Measurements from ENCODE around the gene ZBTB8A. TPM values are rescaled to one million over a fixed set of nuclear protein-coding genes. Genes with fewer than 3 reads are reported as not detected.

ZBTB8A gene
- total and polyA plus RNA-seq, 2 of the 8 experiments (the other 6 are each of a cell fraction or from before 2014, with no cell fraction given) = 2.9 to 10.4 TPM

GRCh38 chr1:32650752-32651460, 111.7 kb downstream of the ZBTB8A start, which contains the start of gene RBBP4 (continued):
- peak; percentile 75 for TF ChIP-seq TAF7 (optimal IDR thresholded peaks at IDR 0.05; ENCODE audit: borderline replicate concordance, low read depth, low read length)
- 0 out of 2 replicates have a peak, but pooled peaks have one; percentile 3 for TF ChIP-seq JUND (IDR thresholded peaks at IDR 0.05; ENCODE audit: low read length)
- TF ChIP-seq POU5F1 (IDR thresholded peaks at IDR 0.05; ENCODE audit: low read depth, low read length) = no peak
- no peak for TF ChIP-seq SRF (IDR thresholded peaks at IDR 0.05; ENCODE audit: low read depth, low read length)
- no peak for TF ChIP-seq RXRA (IDR thresholded peaks at IDR 0.05; ENCODE audit: insufficient read depth, low read depth, low read length)
- 0 out of 2 replicates have a peak, but pooled peaks have one; percentile 51 for TF ChIP-seq FOSL1 (IDR thresholded peaks at IDR 0.05; ENCODE audit: insufficient read depth, low read depth, low read length)
